HG03520 (cell line): Measurements from ENCODE around the gene RREB1.

Source experiments
- ATAC-seq: cut with Tn5 transposase; IDR thresholded peaks from one replicate; pipeline ENCODE4 v1.9.1; 2021; ENCODE audit warnings: mild to moderate bottlenecking, moderate library complexity; ENCODE audit not compliant: unreplicated experiment

RREB1 gene

DNA sequence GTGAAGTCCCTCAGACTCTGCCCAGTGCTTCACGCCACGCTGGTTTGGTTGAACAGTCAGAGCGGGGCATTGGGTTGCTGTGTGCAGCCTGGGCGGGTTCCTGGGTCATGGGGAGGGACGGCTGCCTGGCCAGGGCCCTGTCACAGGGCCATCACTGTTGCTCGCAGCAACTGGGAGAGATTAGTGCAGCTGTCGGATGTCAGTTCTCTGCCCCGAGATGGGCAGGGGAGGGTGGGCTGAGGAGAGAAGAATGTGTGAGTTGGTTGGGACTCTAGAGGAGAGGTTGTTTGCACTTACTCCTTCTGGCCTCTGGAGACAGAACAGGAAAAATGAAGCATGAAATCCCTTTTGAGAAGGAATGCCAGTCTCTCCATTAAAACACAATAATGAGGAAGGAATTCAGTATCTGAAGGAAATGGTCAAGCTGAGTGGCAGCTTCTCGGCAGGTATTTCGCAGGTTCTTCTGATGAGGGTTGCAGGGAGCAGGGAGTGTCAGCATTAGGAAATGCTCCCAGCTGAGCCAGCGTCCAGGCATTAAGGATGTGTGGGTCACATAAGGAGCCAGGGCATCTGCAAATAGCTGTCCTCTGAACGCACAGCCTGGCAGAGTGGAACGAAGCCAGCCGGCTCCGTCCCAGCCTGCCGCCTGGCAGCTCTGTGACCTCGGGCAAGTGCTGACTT is 109.3 kb downstream of the RREB1 start:
- ATAC-seq: no peak

DNA sequence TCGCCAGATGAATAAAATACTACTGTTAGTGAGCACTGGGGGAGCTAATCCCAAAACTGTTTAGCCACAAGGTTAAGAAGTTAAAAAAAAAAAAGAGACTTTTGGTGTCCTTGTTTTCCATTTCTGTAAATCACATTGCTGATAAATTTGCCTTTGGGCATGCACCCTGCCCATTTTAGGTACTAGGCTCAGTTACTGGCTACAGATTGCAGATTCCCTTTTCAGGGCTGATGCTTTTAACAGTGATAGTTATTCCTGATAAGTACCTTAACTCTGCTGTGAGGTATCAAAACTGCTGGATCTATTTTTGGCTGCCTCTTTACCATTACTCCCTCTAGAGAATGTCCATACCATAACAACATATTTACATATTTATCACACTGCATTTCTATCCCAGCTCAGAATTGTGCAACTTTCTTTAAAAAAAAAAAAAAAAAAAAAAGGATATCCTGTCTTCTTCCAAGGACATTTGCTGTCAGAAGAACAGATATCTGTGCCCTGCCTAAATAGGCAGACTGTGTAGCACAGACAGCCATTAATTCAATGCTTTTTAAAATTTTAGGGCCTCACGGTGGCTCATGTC is 110.7 kb downstream of the RREB1 start:
- ATAC-seq: no peak

DNA sequence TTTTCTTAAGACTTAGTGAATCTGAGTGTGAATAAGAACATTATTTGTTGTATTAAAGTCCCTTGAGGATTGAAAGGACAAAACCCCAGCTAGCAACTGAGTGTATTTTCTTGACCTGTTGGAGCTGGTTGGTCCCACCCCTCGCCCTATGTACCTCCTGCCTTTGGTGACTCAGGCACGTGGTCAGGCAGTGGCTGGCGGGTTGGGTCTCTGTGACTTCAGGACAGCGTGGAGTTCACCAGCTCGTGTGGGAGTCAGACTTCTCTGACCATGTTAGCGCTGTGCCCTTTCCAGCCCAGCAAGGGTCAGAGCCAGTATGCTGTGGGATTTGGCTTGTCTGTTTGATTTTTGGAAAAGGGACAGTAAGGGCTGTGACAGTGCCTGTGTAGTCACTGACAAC is 111.5 kb downstream of the RREB1 start:
- no peak for ATAC-seq

DNA sequence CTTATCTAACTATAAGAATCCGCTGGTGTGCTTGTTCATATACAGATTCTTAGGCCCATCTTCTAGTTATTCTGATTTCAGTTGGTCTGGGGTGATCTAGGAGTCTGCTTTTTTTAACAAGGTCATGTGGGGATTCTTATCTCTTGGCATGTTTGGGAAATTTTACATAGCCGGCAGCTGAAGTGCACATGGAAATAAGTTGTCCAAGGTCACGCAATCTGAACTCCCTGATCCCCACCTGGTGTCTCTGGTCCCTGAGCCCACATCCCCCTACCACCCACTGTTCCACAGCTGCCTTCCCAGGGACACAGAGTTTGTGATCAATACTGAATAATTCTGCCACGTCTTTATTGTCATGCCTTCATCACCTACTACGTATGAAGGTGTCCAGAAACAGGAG is 114.4 kb downstream of the RREB1 start:
- no peak for ATAC-seq

DNA sequence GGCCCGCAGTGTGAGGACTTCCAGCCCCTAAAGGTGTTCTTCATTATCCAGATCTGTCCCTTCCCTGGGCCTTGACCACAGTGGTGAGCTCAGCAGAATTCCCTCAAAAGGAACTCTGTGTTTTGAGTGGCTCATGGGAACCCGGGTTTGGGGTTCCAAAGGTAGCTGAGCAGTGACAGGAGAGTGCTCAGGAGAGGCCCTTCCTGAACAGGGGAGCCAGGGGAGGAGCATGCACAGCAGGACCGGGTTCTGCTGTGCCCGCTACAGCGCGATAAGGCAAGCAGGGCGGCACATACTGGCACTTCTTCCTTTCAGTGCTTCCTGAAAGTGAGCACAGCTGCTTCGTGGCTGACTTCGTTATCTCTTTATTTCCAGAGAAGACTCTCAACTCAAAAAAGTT is 117.0 kb downstream of the RREB1 start:
- ATAC-seq: no peak

DNA sequence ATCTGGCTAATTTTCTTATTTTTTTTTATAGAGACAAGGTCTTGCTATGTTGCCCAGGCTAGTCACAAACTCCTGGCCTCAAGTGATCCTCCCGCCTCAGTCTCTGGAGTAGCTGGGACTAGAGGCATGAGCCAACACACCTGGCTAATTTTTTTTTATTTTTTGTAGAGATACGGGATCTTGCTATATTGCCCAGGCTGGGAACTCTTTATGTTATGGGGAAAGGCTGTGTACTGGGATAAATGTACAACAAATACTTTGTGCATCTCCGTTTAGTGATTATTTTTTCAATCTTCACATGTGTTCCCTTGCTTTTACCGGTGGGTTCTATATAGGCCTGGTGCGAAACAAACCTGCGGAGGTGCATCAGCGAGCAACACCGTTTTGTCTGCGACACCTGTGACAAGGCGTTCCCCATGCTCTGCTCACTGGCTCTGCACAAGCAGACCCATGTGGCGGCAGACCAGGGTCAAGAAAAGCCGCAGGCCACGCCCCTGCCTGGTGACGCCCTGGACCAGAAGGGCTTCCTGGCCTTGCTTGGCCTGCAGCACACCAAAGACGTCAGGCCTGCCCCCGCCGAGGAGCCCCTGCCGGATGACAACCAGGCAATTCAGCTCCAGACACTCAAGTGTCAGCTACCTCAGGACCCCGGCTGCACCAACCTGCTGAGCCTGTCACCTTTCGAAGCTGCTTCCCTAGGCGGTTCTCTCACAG is 121.1 kb downstream of the RREB1 start:
- no peak for ATAC-seq

DNA sequence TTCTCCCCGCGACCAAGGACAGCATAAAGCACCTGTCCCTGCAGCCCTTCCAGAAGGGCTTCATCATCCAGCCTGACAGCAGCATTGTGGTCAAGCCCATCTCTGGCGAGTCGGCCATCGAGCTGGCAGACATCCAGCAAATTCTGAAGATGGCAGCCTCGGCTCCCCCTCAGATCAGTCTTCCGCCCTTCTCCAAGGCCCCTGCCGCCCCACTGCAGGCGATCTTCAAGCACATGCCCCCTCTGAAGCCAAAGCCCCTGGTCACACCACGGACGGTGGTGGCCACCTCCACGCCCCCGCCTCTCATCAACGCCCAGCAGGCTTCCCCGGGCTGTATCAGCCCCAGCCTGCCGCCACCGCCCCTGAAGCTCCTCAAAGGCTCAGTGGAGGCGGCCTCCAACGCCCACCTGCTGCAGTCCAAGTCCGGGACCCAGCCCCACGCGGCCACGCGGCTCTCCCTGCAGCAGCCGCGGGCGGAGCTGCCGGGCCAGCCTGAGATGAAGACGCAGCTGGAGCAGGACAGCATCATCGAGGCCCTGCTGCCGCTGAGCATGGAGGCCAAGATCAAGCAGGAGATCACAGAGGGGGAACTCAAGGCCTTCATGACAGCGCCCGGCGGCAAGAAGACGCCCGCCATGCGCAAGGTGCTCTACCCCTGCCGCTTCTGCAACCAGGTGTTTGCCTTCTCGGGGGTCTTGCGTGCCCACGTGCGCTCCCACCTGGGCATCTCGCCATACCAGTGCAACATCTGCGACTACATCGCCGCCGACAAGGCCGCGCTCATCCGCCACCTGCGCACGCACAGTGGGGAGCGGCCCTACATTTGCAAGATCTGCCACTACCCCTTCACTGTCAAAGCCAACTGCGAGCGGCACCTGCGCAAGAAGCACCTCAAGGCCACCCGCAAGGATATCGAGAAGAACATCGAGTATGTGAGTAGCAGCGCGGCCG is 121.9 kb downstream of the RREB1 start:
- ATAC-seq: no peak

DNA sequence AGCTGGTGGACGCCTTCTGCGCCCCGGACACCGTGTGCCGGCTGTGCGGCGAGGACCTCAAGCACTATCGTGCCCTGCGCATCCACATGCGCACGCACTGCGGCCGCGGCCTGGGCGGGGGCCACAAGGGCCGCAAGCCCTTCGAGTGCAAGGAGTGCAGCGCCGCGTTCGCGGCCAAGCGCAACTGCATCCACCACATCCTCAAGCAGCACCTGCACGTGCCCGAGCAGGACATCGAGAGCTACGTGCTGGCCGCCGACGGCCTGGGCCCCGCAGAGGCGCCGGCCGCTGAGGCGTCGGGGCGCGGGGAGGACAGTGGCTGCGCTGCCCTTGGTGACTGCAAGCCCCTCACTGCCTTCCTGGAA is 122.5 kb downstream of the RREB1 start:
- no peak for ATAC-seq

DNA sequence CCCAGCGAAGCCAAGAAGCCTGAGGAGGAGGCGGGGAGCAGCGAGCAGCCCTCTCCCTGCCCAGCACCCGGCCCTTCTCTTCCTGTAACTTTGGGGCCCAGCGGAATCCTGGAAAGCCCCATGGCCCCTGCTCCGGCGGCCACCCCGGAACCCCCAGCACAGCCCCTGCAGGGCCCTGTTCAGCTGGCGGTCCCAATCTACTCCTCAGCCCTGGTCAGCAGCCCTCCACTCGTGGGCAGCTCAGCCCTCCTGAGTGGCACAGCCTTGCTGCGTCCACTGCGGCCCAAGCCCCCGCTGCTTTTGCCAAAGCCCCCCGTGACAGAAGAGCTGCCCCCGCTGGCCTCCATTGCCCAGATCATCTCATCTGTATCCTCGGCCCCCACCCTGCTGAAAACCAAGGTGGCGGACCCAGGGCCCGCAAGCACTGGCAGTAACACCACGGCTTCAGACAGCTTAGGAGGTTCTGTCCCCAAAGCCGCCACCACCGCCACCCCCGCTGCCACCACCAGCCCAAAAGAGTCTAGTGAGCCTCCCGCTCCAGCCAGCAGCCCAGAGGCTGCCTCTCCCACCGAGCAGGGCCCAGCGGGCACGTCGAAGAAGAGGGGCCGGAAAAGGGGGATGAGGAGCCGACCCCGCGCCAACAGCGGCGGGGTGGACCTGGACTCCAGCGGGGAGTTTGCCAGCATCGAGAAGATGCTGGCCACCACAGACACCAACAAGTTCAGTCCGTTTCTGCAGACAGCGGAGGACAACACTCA is 123.4 kb downstream of the RREB1 start:
- ATAC-seq: no peak

DNA sequence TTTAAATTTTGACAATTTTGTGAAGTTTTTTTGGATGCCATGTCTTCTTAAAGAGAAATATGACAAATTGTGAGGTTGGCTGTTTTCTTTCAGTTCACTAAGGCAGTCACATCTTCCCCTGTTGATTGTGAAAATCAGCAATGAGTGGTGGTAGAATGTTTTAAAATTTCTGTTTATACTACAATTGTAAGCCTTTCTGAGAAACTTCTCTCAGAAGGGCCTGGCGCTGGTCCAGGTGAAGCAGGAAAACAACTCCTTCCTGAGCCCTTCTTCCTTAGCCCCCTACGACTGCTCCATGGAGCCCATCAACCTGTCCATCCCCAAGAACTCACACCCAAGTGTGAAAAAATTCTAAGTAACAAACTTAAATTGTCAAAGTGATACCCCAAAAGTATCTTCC is 124.6 kb downstream of the RREB1 start:
- no peak for ATAC-seq

DNA sequence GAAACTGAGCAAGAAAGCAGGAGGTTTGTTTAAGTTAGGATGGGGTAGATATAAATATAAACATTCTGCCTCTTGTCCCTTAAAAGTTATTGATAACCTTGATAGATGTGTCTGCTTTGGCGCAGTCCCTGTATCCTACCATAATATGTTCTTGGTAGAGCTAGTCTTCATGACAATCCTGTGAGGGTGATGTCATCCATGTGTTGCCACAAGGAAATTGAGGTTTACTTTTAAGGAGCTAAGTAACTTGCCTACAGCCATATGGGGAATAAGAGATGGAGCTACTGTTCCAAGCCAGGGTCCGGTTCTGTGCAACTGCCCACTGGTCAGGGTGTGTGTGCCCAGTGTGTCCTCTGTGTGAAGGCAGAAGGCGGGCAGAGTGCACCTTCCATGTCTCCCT is 126.8 kb downstream of the RREB1 start:
- no peak for ATAC-seq

DNA sequence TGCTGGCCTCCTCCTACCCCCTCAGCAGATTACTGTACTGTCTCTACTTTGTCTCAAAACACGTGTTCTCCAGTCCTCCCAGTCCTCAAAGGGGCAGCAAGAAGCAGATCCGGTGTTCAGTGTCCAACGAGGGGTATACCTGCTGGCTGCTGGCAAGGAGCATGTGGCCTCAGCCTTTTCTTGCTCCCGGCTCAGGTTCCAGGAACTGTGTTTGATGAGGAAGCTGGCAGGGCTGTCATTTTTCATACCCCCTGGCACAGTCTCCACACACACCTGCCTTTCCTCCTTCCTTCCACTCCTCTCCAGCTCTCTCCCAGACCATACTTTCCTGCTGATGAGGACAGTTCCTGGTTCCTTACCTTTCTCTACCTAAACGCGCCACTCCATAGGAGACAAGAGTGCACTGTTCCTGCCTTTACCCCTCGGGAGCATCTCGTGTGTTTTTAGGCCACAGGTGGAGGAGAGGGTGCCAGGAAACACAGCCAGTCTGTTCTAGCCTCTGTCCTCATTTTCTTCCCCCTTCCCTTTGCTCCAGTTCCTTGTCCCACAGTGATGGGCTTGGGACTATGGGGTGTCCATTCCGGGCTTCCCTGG is 128.0 kb downstream of the RREB1 start:
- no peak for ATAC-seq

DNA sequence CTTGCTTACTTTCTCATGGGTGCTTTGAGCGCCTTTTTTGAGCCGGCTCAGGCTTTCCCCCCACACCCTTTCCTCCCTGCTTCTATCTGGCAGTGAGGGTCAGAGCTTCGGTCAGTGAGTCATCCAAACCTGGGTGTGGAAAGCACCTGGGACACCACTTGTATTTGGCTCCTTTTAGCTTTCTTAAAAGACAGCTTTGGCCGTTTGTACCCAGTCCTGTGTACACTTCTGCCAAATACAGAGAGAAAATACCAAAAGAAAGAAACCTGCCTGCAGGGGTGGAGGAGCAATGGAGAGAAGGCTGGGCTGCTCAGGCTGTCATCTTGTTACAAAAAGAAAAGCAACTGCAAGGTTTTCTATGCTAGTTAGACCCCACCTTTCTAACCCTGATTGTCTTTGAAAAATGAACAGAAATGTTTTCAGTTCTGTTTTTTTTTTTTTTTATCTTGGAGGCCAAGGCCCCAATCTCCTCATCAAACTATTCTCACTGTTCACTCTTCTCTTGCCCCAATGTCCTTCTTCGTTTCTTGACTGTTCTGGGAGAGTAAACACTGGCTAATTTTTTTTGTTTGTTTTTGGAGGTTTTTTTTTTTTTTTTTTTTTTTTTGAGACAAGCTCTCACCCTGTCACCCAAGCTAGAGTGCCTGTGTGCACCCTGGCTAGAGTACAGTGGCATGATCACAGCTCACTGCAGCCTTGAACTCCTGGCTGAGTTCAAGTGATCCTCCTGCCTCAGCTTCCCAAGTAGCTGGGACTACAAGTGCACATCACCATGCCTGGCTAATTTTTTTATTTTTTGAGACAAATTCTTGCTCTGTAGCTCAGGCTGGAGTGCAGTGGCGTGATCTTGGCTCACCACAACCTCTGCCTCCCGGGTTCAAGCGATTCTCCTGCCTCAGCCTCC is 128.8 kb downstream of the RREB1 start:
- ATAC-seq: peak; percentile 39

DNA sequence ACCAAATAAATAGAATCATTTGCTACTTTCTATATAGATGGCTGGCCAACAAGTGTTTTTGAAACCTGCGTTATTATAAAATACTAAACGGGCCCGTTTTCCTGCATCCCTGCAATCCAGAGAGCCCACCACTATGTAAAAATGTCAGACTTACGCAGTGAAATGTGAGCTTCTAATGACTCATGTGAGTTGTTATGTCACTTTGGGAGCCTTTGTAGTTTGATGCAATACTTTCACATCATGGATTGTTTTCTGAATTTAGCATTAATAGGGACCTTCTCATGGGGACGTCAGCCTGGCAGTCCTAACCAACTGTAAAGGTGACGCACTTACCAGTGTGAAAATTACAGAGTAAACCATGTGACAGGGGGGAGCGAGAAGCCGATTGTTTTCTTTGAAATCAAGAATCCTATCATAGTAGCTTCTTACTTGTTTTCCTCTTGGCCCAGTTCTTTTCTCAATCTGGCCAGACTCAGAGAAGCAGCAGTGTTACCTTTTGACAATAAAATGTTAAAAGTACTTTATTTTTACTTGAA is 130.0 kb downstream of the RREB1 start:
- ATAC-seq: no peak

DNA sequence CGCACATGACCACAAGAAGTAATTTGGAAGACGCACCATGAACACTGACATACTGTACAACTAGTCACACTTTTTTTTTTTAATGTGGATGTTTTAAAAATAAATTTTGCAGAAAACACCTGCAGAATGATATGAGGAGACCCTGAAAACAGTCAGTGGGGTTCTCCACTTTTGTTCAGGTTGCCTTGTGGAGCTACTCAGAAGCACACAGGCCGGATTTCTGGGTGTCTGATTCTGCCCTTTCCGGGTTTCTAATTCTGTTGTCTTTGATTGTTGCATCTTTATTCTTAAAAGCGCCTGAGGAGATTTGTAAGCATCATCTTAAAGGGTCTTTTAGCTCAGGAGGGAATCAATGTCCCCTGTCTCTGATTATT is 130.8 kb downstream of the RREB1 start:
- ATAC-seq: no peak

DNA sequence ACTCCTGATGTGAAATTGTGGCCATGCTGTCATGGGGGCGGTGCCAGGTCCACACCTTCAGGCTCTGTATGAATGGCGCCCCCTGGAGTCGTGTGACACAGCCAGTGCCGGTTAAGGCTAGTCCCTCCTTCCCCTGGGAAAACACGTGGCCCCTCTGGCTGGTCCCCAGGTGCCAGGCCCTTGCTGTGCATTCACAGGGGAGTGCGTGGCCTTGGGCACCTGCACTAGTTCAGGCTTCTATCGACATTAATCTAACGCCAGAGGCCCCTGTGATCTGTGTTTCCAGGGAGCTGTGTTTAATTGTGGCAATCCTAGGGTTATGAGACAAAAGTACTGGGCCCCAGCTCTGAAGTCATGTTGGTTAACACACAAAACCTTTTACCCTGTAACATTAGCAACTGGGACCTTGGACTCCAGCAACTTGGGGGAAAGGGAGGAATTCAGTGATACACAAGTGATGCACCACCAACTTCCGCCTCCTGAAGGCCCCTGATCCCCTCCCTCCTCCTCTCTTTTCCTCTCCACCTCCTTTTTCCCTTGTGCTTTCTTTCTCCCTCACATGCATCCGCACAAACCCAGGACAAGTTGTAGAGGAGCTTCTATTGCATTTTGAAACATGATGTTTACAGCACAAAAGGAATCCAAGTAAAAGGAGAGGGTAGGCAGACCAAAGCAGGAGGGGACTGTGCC is 131.3 kb downstream of the RREB1 start:
- ATAC-seq: peak; percentile 46

DNA sequence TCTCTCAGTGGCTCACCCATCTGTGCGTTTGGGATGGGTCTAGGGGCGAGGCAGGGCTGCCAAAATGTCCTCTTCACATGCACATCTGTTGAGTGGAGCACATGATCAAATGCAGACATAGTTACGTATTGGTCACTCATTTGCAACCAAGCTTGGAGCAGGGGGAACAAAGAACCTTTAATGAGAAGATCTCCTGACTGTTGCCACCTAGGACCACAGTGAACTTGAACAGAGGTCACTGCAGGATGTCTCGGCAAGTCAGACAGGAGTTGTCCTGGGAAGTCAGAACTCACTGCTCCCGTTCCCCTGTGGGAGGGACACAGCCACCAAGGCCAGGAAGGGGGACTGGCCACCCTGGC is 131.8 kb downstream of the RREB1 start:
- no peak for ATAC-seq

DNA sequence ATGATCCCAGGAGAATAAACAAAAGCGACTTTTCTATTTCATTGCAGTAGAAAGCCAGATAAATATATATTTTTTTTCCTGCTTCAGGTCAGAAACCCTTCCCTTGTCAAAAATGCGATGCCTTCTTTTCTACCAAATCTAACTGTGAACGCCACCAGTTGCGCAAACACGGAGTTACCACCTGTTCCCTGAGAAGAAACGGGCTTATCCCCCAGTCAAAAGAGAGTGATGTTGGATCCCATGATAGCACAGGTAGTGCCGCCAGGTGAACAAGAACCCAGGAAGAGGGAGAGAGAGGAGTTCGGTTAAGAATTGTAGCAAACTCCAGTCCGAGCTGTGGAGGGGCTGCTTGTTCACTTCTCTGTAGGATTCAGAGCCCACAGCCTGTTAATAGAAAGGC is 132.6 kb downstream of the RREB1 start:
- no peak for ATAC-seq

DNA sequence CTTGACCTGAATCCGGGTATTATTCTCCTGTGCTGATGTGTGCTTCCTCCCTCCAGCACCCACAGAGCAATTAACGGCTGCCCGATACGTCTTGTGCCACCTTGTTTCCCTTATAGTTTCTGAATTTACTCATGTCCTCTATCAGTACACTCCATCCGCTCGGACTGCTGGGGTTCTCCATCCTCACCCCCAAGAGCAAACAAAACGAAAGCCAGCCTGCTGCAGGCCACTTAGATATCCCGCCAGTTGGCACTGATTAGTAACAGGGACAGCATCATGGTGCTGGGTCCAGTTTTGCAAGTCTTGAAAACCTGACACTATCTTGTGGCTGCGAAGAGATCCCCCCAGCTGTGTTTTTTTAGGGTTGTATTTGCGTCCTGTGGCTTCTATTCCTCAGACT is 133.4 kb downstream of the RREB1 start:
- ATAC-seq: no peak
